Kidney epithelial cell (primary cell): ENCODE measurements around the gene RAP2A. TPM values are rescaled to one million over a fixed set of nuclear protein-coding genes. Genes with fewer than 3 reads are reported as not detected.

ENCODE experiments used
- DNase-seq: peaks from one replicate; pipeline ENCODE4 v3.0.0-alpha.2; 2010; ENCODE audit warnings: low read depth
- H3K27me3 ChIP-seq: 2 replicates; pipeline ENCODE4 v1.6.0; 2011; ENCODE audit warnings: low read length; ENCODE audit not compliant: control insufficient read depth, insufficient read depth
- H3K36me3 ChIP-seq: 2 replicates; pipeline ENCODE4 v1.5.1; 2011; ENCODE audit warnings: low read length; ENCODE audit not compliant: control insufficient read depth, insufficient read depth
- H3K4me3 ChIP-seq: 2 replicates; pipeline ENCODE4 v1.5.1; 2011; ENCODE audit warnings: low read depth, mild to moderate bottlenecking, control low read depth, low read length
- CTCF ChIP-seq: IDR thresholded peaks from 2 replicates; pipeline ENCODE4 v1.5.1; 2011; ENCODE audit warnings: mild to moderate bottlenecking, moderate library complexity, low read length, control low read depth, inconsistent platforms; ENCODE audit not compliant: insufficient read depth, poor library complexity, severe bottlenecking
- total RNA-seq: library from RNA; depleted of rRNA; stranded (reverse); fragments of >200 nt; gene quantifications from 2 replicates; pipeline ENCODE4 v1.2.3, GENCODE V29; 2015

RAP2A gene
- total RNA-seq, 1 donor from 2014 or later: 18.9 TPM

GRCh38 chr13:97484301-97484700 lies 50.3 kb downstream of the RAP2A start:
- Histone ChIP-seq H3K4me3 (no peak overlapping the region), H3K27me3 (no peaks in the 10 kb centered on the region), H3K36me3 (no peaks in the 10 kb centered on the region)
- no peak for DNase-seq
- no peak for TF ChIP-seq CTCF

- TF ChIP-seq CTCF: no peak
- no peak for DNase-seq
- Histone ChIP-seq H3K27me3 (no peaks in the 10 kb centered on the region), H3K36me3 (no peaks in the 10 kb centered on the region), H3K4me3 (no peak overlapping the region)
Measured at GRCh38 chr13:97485320-97485719, 51.4 kb downstream of the RAP2A start.

- TF ChIP-seq CTCF: no peak
- H3K4me3 ChIP-seq: no peak overlapping the region
- no peaks in the 10 kb centered on the region for H3K27me3 ChIP-seq
- H3K36me3 ChIP-seq: no peaks in the 10 kb centered on the region
- no peak for DNase-seq
Measured at GRCh38 chr13:97490702-97491307, 56.8 kb downstream of the RAP2A start.

- no peak for DNase-seq
- H3K4me3 ChIP-seq: no peak overlapping the region
- H3K27me3 ChIP-seq: no peaks in the 10 kb centered on the region
- no peaks in the 10 kb centered on the region for H3K36me3 ChIP-seq
- TF ChIP-seq CTCF: no peak
Measured at GRCh38 chr13:97491452-97491851, 57.5 kb downstream of the RAP2A start.

GRCh38 chr13:97492257-97492656 lies 58.3 kb downstream of the RAP2A start:
- TF ChIP-seq CTCF: no peak
- H3K27me3 ChIP-seq: no peaks in the 10 kb centered on the region
- no peaks in the 10 kb centered on the region for H3K36me3 ChIP-seq
- no peak for DNase-seq
- H3K4me3 ChIP-seq: no peak overlapping the region

GRCh38 chr13:97492684-97493371 lies 58.9 kb downstream of the RAP2A start:
- Histone ChIP-seq H3K4me3 (no peak overlapping the region), H3K36me3 (no peaks in the 10 kb centered on the region), H3K27me3 (no peaks in the 10 kb centered on the region)
- no peak for DNase-seq
- no peak for TF ChIP-seq CTCF
